IPS DF 4.7 (cell line): ENCODE data around the gene ARX.

Experiments
- DNase-seq: peaks from one replicate; pipeline ENCODE4 v3.0.0-alpha.2; 2013; ENCODE audit warnings: low spot score; ENCODE audit errors: extremely low read depth

Gene ARX

GRCh38 chrX:25015486-25016360 is at the start of gene ARX:
Gene ARX, minus strand, starts transcription at chrX:25015965. Its CDS starts 228 bp downstream, at chrX:25015737.
- no peak for DNase-seq

DNA sequence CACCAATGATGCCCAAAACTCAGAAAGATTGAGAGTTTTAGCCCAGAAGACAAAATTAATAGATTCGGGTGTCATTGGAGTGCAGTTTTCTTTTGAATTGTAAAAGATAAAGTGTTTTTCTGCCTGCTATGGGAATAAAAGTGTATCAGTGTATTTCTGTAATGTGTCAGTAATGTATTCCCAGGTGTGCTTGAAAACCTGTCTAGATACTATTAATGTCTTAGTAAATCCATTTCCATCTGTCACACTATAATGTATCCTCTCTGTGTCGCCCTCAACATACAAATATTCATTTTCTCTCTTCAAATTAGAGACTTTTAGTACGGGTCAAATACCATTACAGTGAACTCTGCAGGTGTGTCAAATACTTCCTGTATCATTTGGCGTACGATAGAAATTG is 43.5 kb upstream of the ARX start:
- no peak for DNase-seq

- no peak for DNase-seq
These were observed 37.2 kb upstream of the ARX start for GRCh38 chrX:25052798-25053534.

DNA sequence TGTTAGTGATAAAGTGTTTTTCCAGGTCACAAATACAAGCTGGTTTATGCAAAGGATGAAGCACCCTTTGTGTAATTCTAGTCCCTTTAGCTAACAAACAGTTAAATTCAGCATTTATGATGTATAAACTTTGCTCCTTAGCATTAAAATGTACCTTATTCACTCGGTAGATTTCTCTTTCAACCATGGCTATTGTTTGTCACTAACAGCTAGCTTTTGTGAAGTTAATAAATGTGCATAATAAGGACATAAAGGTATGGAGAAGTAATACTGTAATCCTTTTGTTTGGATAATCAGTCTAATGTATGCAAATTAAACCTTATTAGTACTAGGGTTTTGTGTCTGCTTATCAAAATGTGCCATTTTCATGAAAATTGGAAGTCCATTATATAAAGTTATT is 34.2 kb upstream of the ARX start:
- DNase-seq = no peak

DNA sequence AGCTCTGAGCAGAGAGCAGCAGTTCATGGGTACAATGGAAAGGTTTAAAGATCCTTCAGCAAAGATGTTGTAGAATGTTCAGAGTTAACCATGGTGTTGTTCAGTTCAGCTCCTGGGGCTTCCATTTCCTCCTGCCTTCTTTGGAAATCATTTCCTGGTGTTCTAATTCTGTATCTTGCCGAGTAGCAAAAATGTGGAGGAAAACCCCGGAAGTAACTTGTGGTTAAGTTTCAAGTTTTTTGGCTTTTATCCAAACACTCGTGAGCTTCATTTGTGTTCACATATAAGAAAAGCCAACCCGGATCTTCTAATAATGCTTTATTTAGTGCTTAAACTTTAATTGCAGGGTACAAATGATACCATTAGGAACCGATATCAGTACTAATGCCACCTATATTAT is 33.6 kb upstream of the ARX start:
- DNase-seq = no peak

- DNase-seq = no peak
These were observed 32.4 kb upstream of the ARX start for GRCh38 chrX:25048178-25048577.

DNA sequence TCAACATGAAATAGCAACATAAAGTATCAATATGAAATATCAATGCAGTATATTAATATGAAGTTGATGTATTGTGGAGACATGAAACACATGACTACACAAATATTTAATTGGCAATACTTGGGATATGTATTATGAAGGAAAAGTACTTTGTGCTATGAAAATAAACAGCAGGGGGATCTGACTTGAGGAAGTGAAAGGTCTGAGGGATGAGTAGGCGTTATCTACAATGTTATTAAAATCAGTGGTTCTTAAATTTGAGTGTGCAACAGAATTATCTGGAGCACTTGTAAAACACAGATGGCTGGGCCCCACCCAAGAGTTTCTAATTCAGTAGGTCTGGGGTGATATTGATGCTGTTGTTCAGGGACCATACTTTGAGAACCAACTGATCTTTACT is 27.4 kb upstream of the ARX start:
- DNase-seq = no peak

DNA sequence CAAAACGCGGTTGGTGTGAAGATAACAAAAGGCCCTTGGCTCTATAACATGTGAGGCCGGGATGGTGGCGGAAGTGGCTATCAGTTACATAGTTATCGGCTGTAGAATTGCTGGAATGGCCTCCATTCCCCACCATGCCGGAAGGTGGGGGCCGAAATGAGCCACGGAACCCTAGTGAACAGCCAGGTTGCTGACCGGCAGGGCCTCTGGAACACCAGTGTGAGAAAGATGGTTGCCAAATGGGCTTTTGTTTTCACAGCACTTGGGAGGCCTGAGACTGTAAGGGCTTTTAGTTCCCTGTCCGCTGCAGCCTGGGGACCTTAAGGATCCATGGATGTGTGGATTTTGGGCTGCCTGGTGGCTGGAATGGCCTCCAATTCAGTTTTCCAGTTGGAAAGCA is 23.3 kb upstream of the ARX start:
- no peak for DNase-seq

DNA sequence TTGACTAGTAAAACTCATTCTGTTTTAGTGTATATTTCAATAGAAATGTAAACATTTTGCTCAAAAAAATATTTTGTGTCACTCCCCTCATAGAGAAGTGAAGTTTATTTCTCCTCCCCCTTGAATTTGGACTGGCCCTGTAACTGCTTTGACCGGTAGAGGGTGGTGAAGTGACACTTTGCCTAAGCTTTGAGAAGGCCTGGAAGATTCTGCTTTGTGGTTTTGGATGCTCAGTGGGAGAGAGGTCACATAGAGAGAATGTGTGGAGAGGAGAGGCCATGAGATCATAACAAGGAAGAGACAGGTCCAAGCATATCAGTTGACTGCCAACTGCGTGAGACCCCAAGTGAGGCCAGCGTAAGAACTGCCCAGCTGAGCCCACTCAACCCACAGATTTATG is 19.1 kb upstream of the ARX start:
- DNase-seq = no peak

DNA sequence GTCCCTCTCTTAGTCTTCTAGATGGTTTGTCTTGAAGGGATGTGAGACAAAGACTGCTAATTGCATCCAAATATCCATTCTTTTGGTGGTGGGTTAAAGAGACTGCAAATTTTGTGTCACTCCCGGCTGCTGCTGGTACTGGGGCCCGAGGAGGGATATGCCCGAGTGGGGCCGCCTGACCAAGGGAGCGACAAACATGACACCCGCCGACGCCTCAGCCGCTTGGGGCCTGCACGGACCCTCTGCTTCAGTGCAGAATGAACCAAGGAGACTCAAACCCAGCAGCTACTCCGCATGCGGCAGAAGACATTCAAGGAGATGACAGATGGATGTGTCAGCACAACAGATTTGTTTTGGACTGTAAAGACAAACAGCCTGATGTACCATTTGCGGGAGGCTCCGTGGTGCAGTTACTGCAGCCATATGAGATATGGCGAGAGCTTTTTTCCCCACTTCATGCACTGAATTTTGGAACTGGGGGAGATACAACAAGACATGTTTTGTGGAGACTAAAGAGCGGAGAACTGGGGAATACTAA is 13.6 kb upstream of the ARX start:
- no peak for DNase-seq

- no peak for DNase-seq
These were observed 13.0 kb upstream of the ARX start for GRCh38 chrX:25028726-25029125.

DNA sequence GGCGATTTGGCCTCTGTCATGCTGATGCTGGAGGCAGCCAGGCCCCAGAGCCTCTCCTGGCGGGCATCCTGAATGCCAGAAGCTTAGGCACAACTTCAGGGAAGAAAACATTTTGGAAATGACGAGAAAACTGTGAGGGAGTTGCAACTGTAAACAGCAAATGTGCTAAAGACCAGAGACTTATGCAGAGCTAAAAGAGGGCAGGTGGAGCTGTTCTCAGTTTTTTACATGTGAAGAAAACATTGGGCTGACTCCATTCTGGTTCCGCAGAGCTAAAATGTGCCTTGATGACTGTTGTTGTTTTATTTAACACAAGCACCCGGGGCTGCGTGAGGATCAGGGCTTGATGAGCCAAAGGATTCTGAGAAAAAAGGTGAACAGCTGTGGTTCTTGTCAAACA is 10.8 kb upstream of the ARX start:
- no peak for DNase-seq

GRCh38 chrX:25025615-25026014 is 9.8 kb upstream of the ARX start:
- no peak for DNase-seq

DNA sequence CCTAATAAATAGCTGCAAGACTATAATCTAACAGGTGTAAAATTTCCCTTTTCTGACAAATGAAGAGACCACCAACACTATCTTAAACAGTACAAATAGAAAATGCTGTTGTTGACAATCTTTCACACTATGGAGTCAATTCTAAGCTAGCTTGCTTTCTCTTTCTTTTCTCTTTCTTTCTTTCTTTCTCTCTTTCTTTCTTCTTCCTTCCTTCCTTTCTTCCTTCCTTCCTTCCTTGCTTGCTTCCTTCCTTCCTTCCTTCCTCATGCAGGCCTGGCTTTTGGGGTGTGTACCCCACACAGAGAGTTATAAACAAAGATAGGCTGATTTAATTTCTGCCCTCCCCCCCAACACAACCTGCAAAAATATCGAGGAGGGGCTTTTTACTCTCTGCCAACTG is 8.1 kb upstream of the ARX start:
- no peak for DNase-seq

DNA sequence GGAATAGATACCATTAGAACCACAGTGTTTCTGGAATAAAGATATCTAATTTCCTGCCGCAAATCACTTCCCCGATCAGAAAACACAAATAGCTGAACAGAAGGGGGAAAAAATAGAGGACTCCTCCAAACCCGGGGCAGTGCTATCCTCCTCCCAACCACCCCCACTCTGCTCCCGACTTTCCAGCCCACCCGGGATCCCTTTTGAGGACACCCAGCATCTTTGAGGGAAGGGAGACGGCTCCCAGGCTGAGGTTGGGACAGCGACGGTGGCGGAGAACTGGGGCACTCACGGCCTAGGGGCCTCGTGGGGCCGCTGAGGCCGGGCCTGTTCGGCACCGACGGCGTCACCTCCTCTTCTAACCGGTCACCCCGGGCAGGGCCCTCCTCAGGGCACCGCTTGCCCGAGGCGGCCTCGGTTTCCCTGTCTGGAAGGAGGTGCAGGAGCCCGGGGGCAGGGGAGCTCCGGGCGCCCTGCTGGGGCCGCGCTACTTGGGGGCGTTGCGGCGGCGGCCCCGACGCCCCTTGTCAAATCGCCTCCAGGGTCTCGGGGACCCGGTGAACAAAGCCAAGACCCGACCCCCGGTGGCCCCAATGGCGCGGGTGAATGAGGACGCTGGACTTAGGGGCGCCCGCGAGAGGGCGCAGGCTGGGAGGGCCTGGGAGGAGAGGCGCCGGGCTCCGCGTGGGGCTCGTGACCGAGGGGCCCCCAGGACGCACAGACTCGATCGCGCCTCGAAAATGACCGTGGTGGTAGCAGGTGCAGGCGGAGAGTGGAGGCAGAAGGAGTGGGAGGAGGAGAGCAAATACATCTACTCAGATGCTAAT is 6.9 kb upstream of the ARX start:
- DNase-seq = no peak

GRCh38 chrX:25020905-25021449 is 5.2 kb upstream of the ARX start:
- DNase-seq = no peak

DNA sequence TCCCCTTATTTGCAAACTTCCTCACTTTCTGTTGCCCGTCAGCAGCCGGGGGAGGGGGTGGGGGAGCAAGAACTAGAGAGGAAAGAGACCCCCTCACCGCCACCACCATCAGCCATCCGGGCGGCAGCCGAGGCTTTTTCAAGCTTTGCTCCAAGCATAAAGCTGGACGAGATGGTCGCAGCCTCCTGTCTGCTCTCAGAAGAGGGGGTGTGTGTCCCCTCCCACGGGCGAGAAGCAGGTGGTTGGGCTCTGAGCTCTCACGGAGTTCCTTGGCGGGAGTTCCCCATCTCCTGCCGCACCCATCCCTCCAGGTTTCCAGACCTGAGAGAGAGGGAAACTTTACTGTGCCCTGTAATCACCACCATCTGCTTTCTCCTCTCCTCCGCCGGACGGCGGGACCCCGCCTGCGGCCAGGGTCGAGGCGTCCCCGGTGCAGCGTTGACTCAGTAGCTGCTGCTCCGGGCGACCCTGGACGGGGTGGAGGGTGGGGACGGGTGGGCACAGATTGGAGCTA is 4.7 kb upstream of the ARX start:
- no peak for DNase-seq

DNA sequence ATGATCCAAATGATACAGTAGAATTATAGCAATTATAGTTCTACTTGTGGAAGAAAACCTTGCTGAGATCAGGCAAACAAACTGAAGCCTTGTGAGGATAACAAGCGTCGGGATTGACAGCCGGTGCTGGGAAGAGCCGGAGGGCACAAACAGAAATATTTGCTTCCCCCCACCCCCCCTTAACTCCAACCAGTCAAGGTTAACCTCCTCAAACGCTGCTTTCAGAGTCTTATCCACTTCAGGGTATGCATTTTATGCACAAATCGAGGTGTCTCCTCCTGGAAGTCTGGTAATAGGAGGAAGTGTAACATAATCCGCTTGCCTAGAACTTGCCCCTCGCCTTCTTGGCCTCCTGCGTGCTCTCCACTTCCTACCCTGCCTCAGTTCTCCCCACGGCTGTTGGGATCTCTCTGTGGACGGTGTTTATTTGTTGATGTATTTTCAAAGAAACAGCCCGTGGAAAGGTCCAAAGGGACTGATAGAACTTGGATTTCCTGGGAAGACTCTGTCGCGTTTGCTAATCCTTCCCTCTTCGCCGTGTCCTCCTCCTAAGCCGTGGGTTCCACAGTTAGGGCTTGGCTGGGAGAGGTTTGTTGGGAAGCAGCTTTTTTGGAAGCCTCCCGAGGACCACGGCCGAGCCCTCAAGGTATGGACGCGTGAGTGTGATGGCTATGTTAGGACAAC is 4.1 kb upstream of the ARX start:
- no peak for DNase-seq

DNA sequence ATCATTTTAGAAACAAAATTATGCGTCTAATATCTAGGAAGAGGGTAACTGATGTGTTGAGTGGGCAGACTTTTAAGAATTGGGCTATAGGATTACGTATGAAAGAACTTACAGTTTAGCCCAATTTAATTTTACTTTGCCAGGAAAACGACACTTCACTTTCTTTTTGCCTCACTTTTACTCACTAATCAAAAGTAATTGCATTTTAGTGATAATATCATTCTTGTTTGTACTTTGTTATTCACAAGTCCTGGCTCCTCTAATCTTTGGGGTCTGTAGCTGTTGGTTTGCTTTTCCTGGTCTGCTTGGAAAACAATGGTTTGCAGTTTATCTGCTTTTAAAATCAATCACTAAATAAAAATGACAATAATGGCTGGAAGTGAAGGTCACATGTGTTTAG is 2.9 kb upstream of the ARX start:
- no peak for DNase-seq

GRCh38 chrX:25017667-25018247 is 2.0 kb upstream of the ARX start:
- no peak for DNase-seq
